Activated CD8-positive, alpha-beta memory T cell treated with anti-CD3 and anti-CD28 coated beads, Interleukin-2, amount 50 U/mL, for 24 hours (primary cell): ENCODE measurements around the gene CCM2L.

Experiments used
- DNase-seq: peaks from one replicate; pipeline ENCODE4 v3.0.0-alpha.2; 2020; ENCODE audit errors: extremely low read depth

CCM2L gene

GRCh38 chr20:32010101-32010500, at the start of gene CCM2L:
CCM2L (plus strand) TSS chr20:32010438; CDS start chr20:32010455, 17 bp downstream.
- DNase-seq, result no peak

GRCh38 chr20:31962761-31963160, 47.5 kb upstream of the CCM2L start:
- DNase-seq, result no peak

- no peak for DNase-seq
These were observed 46.3 kb upstream of the CCM2L start for GRCh38 chr20:31963889-31964288.

GRCh38 chr20:31966991-31967655, 43.1 kb upstream of the CCM2L start:
- DNase-seq, result no peak

GRCh38 chr20:31967830-31968249, 42.4 kb upstream of the CCM2L start, which contains the start of gene XKR7:
XKR7 (plus strand) TSS chr20:31968151; CDS start chr20:31968176, 25 bp downstream.
- DNase-seq, result no peak

- DNase-seq, result peak; percentile 27
These were observed 41.7 kb upstream of the CCM2L start for GRCh38 chr20:31968291-31969126.

- no peak for DNase-seq
These were observed 40.2 kb upstream of the CCM2L start for GRCh38 chr20:31969991-31970390.

GRCh38 chr20:31972471-31973021, 37.7 kb upstream of the CCM2L start:
- no peak for DNase-seq

- no peak for DNase-seq
These were observed 35.9 kb upstream of the CCM2L start for GRCh38 chr20:31974296-31974695.

GRCh38 chr20:31974951-31975487, 35.2 kb upstream of the CCM2L start:
- DNase-seq, result no peak

- DNase-seq, result no peak
These were observed 34.4 kb upstream of the CCM2L start for GRCh38 chr20:31975874-31976273.

GRCh38 chr20:31977080-31977479, 33.2 kb upstream of the CCM2L start:
- DNase-seq, result no peak

GRCh38 chr20:31979713-31980426, 30.4 kb upstream of the CCM2L start:
- no peak for DNase-seq

GRCh38 chr20:31981784-31982183, 28.5 kb upstream of the CCM2L start:
- no peak for DNase-seq

- no peak for DNase-seq
These were observed 25.2 kb upstream of the CCM2L start for GRCh38 chr20:31984981-31985471.

- no peak for DNase-seq
These were observed 22.5 kb upstream of the CCM2L start for GRCh38 chr20:31987744-31988143.

GRCh38 chr20:31988430-31989015, 21.7 kb upstream of the CCM2L start:
- DNase-seq, result no peak

- DNase-seq, result no peak
These were observed 21.1 kb upstream of the CCM2L start for GRCh38 chr20:31989030-31989645.

GRCh38 chr20:31990641-31991338, 19.4 kb upstream of the CCM2L start:
- no peak for DNase-seq

GRCh38 chr20:31991339-31991705, 18.9 kb upstream of the CCM2L start:
- no peak for DNase-seq
